HG03280 (cell line): Measurements from ENCODE around the gene STMND1.

Experiments used
- ATAC-seq: cut with Tn5 transposase; IDR thresholded peaks from one replicate; pipeline ENCODE4 v1.9.1; 2021; ENCODE audit warnings: mild to moderate bottlenecking, moderate library complexity; ENCODE audit not compliant: unreplicated experiment

STMND1 gene

GRCh38 chr6:17157617-17158016, 55.8 kb downstream of the STMND1 start:
- ATAC-seq = no peak

GRCh38 chr6:17159240-17159639, 57.4 kb downstream of the STMND1 start:
- no peak for ATAC-seq

- ATAC-seq = no peak
Observed at GRCh38 chr6:17161076-17161475, 59.2 kb downstream of the STMND1 start.

GRCh38 chr6:17165383-17165782, 63.5 kb downstream of the STMND1 start:
- no peak for ATAC-seq

- ATAC-seq = no peak
Observed at GRCh38 chr6:17167327-17167979, 65.6 kb downstream of the STMND1 start.

GRCh38 chr6:17169291-17169690, 67.4 kb downstream of the STMND1 start:
- no peak for ATAC-seq

- no peak for ATAC-seq
Observed at GRCh38 chr6:17169711-17170110, 67.9 kb downstream of the STMND1 start.

- ATAC-seq = no peak
Observed at GRCh38 chr6:17172836-17173470, 71.1 kb downstream of the STMND1 start.

- ATAC-seq = no peak
Observed at GRCh38 chr6:17178326-17178725, 76.5 kb downstream of the STMND1 start.

GRCh38 chr6:17178754-17179529, 77.1 kb downstream of the STMND1 start:
- no peak for ATAC-seq

GRCh38 chr6:17179530-17180073, 77.8 kb downstream of the STMND1 start:
- ATAC-seq = no peak
